ENCODE measurements around the gene XRN2.
"Not testable (repeated sequence)": the region's sequence is repeated elsewhere in the genome, so short reads cannot be mapped to it uniquely, and the experiment has no call there.

The XRN2 gene

DNA sequence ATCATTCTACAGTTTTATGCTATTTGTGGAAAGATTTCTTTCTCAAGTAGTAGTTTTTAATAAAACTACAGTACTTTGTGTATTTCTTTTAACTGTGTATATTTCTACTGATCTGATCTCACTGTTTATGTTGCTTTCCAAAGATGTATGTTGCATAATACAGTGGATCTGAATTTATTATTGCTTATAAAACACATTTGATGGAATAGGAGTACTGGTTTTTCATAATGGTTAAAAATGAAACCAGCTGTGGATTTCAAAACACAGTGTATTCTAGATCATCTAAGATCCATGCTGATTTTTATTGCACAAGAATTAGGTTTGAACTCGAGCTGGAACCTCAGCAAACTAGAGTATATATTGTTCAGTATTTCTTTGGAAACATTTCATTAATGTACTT lies 86.2 kb downstream of the XRN2 start:
- DNase-seq (ENCODE audit: low spot score) = no peak

DNA sequence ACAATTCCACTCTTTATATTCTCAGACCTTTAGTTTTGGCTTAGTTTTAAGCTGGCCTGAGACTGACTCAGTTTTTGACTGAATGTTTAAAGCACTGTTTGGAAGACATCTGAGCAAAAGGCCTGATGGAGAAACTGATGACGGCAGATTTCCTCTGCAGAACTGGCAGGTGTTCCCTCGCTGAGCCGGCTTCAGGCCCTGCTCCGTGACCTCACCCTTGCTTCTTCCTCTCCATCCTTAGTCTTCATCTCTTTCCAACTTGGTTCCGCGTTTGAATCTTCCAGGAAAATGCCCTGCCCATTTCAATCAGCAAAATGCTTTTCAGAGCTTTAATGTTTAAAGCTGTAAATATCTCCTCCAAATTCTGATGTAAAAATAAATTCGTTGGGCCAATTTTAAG lies 87.6 kb downstream of the XRN2 start:
- DNase-seq (ENCODE audit: low spot score) = no peak

- DNase-seq (ENCODE audit: low spot score) = no peak
These were observed 88.2 kb downstream of the XRN2 start for GRCh38 chr20:21391185-21391971.

- DNase-seq (ENCODE audit: low spot score) = no peak
These were observed 88.8 kb downstream of the XRN2 start for GRCh38 chr20:21391972-21392352.

GRCh38 chr20:21393166-21393565 lies 90.0 kb downstream of the XRN2 start:
- DNase-seq (ENCODE audit: low spot score) = no peak

- no peak for DNase-seq (ENCODE audit: low spot score)
These were observed 90.8 kb downstream of the XRN2 start for GRCh38 chr20:21393816-21394519.

GRCh38 chr20:21394551-21394950 lies 91.4 kb downstream of the XRN2 start:
- no peak for DNase-seq (ENCODE audit: low spot score)

DNA sequence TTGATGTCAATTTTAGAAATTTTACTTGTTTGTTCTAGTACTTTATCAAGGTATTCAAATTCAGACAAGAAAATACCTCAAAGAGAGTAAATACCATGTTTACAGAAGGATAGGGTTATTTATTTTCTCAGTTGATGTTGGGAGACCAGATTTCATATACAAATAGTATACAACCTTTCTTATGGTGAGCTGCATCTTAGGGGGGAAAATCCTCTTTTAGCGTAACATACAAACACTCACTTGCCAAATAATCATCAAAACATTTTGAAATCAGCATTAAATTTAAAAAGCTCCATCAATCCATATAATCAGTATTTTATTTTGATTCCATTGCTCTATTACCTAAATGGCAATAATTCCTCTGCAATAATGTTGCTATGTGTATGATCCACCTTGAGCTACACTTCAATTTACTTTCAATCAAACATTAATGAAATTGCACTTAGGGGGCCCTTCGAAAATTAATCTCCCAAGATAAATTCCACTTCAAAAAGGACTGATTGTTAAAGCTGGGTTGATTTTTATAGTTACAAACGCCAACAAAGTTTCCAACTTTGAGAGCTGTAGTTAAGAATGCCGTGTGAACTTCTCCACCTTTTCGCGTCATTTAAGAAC lies 92.0 kb downstream of the XRN2 start:
- DNase-seq (ENCODE audit: low spot score) = no peak

- peak; percentile 4 for DNase-seq (ENCODE audit: low spot score)
These were observed 92.8 kb downstream of the XRN2 start for GRCh38 chr20:21395666-21396598.

- peak; percentile 15 for DNase-seq (ENCODE audit: low spot score)
These were observed 93.6 kb downstream of the XRN2 start for GRCh38 chr20:21396599-21397340.

DNA sequence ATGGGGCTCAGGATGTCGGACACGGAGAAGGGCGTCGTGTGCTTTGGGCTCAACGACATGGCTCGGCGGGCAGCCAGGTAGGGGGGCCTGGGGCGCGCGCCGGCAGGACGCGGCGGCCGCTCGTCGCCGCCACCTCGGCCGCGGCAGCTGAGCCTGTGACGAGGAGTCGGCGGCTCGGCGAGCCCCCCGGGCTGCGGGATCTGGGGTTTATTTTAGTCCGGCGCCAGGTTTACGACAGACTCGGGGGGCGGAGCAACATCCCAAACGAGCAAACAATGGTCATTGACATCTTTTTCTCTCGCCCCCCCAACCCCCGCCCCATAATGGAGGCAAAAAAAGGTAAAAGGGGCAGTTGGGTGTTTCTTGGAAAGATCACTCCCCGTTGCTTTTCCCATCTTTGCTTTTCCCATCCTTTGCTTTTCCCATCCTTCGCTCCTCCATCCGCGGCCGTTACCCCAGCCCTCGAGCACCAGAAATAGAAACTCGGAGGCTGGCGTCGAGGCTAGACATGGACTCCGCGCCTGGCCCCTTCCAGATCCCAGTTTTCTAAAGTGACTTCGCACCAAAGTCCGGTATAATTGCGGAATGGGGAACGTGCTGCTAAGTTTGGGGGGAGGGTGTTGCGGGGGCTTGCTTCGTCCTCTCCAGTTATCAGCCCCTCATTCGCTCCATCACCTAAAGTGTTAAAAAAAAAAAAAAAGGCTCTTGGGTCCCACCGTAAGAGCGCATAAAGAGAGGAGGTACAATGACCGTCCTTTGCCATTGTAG lies 94.4 kb downstream of the XRN2 start, which contains the start of gene NKX2-4:
Gene NKX2-4, minus strand, starts transcription at position 186 of the 768 bp plus-strand sequence. Its CDS starts 127 bp downstream, at position 59.
- DNase-seq (ENCODE audit: low spot score) = no peak

DNA sequence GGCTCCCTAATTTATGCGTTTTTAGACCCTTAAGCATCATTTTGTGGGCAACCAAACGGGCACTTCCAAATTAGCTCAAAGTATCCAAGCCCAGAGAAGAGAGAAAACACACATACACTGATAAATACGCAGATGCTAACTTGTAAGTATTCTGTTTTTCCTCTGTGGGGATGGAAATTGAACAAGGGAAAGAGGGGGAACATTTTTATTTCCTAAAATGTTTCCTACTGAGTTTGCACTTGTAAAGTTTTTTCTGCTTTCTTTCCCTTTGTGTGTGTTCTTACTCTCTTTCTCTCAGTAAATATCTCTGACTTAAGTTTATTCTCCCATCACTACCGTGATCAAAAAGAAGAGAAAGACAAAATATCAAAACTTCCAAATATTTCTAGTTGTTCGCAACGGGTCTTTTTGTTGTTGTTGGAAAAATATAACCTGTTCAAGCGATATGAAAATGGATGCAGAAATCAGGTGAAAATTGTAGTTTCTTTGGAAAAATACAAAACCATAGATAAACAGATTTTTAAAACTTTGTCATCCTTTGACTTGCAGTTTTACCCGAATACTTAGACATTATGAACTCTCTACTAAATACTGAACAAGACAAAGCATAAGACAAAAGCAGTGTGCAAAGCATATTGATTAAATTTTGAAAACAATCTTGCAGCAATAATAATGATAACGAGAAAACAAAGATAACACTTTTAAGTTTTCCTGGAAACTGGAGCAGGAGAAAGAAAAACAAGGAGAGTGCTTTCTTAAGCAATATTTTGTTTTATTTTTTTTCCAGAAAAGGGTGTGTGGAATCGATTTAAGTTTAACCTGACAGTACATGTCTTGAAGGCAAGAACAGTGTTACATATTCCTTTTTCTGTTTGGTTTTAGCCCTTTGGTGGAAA lies 95.2 kb downstream of the XRN2 start:
- DNase-seq (ENCODE audit: low spot score) = no peak

DNA sequence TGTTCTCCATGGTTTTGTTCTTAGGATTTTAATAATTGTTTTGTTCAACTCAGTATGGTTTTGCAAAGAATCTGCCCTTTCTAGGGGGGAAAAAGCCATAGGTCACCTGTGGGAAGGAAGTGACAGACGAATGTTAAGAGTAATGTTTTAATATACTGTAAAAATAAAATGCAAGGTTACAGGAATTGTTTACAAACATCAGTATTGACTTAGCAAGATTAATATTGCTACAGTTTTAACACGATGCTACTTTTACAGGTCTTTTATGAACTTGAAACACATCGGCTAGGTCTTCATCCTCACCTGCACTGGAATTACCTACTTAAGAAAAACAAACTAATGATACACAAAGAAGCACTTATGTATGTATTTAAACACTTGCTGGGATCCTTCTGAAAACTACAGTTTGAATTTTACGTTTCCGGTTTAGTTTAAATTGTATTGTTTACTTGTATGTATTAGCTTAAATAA lies 95.9 kb downstream of the XRN2 start:
- DNase-seq (ENCODE audit: low spot score) = no peak

DNA sequence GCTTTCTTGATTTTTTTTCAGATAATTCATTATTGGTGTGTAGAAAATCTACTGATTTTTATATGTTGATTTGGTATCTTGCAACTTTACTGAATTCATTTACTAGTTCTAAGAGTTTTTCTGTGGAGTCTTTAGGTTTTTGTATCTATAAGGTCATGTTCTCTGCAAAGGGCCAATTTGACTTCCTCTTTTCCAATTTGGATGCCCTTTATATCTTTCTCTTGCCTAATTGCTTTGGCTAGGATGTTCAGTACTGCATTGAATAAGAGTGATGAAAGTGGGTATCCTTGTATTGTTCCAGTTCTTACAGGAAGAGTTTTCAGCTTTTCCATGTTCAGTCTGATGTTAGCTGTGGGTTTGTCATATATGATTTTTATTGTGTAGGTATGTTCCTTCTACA lies 108.6 kb downstream of the XRN2 start:
- DNase-seq (ENCODE audit: low spot score) = no peak

GRCh38 chr20:21413996-21414395 lies 110.9 kb downstream of the XRN2 start:
- not testable (repeated sequence) for DNase-seq (ENCODE audit: low spot score)

DNA sequence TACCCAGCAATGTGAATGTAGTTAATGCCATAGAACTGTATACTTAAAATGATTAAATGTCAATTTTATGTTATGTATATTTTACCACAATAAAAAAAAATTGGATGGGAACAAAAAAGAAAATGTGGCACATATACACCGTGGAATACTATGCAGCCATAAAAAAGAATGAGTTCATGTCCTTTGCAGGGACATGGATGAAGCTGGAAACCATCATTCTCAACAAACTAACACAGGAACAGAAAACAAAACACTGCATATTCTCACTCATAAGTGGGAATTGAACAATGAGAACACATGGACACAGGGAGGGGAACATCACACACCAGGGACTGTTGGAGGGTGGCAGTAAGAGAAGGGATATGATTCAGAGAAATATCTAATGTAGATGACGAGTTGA lies 116.0 kb downstream of the XRN2 start:
- not testable (repeated sequence) for DNase-seq (ENCODE audit: low spot score)

DNA sequence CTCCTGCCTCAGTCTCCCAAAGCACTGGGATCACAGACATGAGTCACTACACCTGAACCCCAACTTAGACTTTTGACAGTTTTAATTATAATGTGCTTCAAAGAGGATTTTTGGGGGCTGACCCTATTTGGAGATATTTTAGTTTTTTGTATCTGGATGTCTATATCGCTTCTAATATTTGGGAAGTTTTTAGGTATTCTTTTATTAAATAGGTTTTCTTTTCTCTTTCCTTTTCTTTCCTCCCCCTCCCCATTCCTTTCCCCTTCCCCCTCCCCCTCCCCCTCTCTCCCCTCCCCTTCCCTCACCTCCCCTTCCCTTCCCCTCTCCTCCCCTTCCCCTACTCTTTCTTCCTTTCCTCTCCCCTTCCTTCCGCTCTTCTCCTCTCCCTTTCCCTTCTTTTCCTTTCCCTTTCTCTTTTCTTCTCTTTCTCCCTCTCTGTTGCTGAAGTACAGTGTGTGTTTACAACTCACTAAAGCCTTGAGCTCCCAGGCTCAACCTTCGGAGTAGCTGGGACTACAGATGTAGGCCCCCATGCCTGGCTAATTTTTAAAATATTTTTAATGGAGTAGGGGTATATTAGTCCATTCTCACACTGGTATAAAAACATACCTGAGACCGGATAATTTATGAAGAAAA lies 118.6 kb downstream of the XRN2 start:
- DNase-seq (ENCODE audit: low spot score) = no peak

GRCh38 chr20:21423712-21424111 lies 120.6 kb downstream of the XRN2 start:
- not testable (repeated sequence) for DNase-seq (ENCODE audit: low spot score)

GRCh38 chr20:21424846-21425245 lies 121.7 kb downstream of the XRN2 start:
- DNase-seq (ENCODE audit: low spot score) = no peak

Data from germinal center (tissue), 1 donor.